IPS-NIHi7 (cell line): Measurements from ENCODE around the gene OR1M1.

Experiments used
- DNase-seq: peaks from one replicate; pipeline ENCODE4 v3.0.0; 2012; ENCODE audit warnings: mixed read lengths; ENCODE audit errors: extremely low spot score

Gene OR1M1

GRCh38 chr19:9075064-9075949 is 11.6 kb upstream of the OR1M1 start:
- peak; percentile 89 for DNase-seq

- DNase-seq, result no peak
Measured at GRCh38 chr19:9076901-9077300, 10.0 kb upstream of the OR1M1 start.

DNA sequence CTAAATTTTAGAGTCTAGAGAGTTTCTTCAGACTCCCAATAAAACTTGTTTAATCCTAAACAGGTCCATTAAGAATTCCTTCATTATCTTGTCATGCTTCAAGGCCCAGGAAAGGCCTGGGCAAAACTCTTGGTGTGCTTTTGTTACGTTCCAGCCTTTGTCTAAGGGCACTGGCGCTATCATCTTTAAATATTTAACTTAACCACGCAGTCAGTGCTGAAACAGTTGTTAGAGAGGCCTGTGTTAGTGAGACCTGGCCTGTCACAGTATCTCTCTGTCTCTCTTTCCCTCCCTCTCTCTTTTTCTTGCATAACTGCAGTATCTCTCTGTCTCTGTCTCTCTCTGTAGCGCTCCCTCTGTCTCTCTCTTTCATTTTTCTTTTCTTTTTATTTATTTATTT is 8.2 kb upstream of the OR1M1 start:
- no peak for DNase-seq

- DNase-seq, result no peak
Measured at GRCh38 chr19:9107375-9107774, 20.5 kb downstream of the OR1M1 start, which contains the start of gene OR7G2. TSS of gene OR7G2 (minus strand) at chr19:9107475. CDS start at chr19:9103243, 4,232 bp downstream.

GRCh38 chr19:9109959-9110358 is 23.1 kb downstream of the OR1M1 start:
- no peak for DNase-seq

- no peak for DNase-seq
Measured at GRCh38 chr19:9115307-9115813, 28.5 kb downstream of the OR1M1 start, which contains the start of gene OR7G1. TSS of gene OR7G1 (minus strand) at chr19:9115763. CDS start at chr19:9115763, 0 bp downstream.

DNA sequence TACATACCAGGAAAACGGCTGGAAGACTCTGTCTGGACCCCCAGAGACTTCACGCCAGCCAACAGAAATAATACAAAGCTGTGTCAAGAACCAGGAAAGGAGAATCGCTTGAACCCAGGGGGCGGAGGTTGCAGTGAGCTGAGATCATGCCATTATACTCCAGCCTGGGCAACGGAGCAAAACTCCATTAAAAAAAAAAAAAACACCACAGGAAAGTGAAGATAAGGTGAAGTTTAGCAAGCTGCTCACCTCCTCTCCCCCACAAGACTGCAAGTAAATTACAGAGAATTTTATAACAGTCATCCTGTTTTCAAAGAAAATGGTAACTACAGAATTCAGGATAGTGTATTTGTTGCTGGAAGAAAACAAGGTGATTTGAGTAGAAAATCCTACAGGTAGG is 29.7 kb downstream of the OR1M1 start:
- no peak for DNase-seq

- no peak for DNase-seq
Measured at GRCh38 chr19:9126900-9127405, 40.1 kb downstream of the OR1M1 start, which contains the start of gene OR7G3. TSS of gene OR7G3 (minus strand) at chr19:9126950. CDS start at chr19:9126950, 0 bp downstream.

DNA sequence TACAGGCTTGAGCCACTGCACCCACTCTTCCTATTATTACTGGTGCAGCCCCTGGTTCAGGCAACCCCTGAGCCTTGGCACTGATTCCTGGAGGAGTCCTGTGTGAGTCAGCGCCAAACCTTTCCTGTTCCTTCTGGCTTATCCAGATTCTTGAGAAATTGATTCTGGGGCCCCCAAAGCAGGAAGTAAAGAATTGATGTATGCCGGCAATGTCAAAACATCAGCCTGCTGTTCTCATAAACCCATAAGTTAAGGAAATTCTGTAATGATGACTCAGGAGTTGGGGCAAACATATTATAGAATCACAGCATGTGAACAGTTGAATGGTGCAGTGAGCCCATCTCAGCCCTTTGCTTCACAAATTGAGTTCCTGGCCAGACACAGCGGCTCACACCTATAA is 41.3 kb downstream of the OR1M1 start:
- no peak for DNase-seq

DNA sequence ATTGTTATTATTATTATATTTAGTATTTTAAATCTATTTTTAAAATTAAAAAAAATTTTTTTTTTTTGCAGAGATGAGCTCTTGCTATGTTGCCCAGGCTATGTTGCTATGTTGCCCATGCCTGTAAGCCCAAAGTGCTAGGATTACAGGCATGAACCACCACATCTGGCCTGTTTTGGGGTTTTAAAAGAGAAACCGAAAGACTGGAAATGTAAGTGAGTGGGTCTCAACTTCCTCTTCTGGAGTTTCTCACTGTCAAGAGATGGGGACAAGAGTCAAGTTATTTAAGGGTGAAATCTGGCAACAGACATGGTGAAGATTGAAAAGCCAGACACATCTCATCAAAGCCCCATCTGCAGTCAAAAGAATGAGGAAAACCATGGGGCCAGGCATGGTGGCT is 44.1 kb downstream of the OR1M1 start:
- no peak for DNase-seq

- DNase-seq, result no peak
Measured at GRCh38 chr19:9132422-9132821, 45.6 kb downstream of the OR1M1 start.

DNA sequence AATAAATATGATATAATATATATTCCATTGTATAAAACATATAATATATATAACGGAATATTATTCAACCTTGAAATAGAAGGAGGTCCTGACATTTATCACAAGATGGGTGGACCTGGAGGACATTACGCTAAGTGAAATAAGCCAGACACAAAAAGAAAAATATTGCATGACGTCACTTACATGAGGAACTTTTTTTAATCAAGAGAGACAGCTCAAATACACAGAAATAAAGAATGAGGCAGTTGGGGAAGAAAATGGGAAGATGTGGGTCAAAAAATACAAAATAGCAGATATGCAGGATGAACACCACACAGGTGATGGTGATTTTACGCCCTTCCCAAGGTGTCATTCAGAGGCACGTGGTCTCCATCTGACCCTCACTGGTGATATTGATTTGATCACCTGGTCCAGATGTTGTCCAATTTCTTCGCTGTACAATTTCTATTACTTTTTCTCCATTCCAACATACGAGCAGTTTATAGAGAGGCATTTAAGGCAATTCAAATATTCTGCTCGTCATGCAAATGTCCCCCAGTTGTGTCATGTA is 52.8 kb downstream of the OR1M1 start:
- no peak for DNase-seq

DNA sequence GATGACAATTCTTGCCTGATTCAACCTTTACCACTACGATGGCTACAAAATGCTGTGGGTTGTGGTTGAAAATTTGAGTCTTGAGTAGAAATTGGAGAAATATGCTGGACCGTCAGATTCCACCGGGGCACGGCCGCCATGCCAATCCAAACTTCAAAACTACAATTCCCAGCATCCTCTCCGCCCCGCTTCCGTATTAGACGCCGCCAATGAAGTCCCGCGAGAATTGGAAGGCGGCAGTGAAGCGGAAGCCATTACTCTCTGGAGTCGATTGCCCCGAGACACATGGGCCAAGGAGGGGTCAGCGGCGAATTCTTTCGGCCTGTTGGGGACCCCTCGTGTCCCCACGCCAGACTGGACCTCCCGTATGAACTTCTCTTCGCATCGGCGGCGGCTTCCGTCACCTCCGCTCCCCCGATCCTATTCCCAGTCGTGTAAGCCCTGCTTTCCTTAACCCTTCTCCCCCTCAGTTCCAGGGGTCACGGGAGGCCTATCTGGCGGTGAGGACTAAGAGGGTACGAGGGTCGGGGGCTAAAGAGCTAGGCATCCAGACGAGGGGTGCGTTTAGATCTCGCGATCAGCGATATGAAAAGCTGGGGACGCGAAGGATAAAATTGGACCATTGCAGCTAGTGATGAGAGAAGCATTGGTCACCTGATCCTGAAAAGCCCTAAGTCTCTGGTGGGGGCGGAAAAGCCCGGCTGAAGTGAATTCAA is 53.5 kb downstream of the OR1M1 start, which contains the start of gene ZNF317:
ZNF317 (plus strand) TSS at position 239 of the 716 bp plus-strand sequence. CDS start 15,620 bp downstream, outside the sequence.
- DNase-seq, result peak; percentile 91

DNA sequence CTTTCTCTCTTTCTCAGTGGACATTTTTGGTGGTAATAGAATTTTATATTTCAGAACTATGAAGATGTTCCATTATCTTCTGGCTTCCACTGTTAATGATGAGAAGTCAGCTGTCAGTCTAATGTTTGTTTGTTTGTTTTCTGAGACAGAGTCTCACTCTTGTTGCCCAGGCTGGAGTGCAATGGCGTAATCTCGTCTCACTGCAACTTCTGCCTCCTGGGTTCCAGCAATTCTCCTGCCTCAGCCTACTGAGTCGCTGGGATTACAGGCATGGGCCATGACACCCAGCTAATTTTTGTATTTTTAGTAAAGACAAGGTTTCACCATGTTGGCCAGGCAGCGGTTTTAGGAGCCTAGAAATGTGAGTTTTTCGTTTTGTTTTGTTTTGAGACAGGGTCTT is 58.1 kb downstream of the OR1M1 start:
- no peak for DNase-seq
